ENCODE measurements around the gene DTX4.

DNA sequence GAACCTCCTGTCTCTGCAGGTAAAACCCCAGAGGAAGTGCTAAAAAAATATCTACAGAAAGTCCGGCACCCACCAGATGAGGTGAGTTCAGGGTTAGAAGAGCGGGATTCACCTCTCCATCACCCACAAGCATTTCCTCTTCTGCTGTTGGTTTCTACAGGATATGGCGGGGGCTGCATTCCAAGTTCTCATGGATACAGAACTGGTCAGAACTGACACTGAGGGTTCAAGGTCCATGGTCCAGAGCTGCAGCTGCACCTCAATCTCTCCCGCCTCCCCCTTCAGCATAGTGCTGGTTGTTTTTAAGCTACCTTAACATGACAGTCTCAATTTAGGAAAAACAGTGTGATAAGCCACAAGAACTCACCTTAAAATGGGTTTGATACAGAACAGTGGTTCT is 19.2 kb downstream of the DTX4 start:
- TF ChIP-seq, protein P1, sequence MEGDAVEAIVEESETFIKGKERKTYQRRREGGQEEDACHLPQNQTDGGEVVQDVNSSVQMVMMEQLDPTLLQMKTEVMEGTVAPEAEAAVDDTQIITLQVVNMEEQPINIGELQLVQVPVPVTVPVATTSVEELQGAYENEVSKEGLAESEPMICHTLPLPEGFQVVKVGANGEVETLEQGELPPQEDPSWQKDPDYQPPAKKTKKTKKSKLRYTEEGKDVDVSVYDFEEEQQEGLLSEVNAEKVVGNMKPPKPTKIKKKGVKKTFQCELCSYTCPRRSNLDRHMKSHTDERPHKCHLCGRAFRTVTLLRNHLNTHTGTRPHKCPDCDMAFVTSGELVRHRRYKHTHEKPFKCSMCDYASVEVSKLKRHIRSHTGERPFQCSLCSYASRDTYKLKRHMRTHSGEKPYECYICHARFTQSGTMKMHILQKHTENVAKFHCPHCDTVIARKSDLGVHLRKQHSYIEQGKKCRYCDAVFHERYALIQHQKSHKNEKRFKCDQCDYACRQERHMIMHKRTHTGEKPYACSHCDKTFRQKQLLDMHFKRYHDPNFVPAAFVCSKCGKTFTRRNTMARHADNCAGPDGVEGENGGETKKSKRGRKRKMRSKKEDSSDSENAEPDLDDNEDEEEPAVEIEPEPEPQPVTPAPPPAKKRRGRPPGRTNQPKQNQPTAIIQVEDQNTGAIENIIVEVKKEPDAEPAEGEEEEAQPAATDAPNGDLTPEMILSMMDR (conservative IDR thresholded peaks at IDR 0.05 in 1 of 2, IDR thresholded peaks at IDR 0.05 in 1 of 2; ENCODE audit: extremely low read depth in 1 of 2, insufficient read depth in 1 of 2, low read depth in 1 of 2, low read length in 2 of 2) = no peak
- no peak for TF ChIP-seq EZH2 (IDR thresholded peaks at IDR 0.05; ENCODE audit: borderline replicate concordance, low read length)
